Stimulated activated CD8-positive, alpha-beta memory T cell treated with anti-CD3 and anti-CD28 coated beads, Interleukin-2, amount 100 ng/mL, for 48 hours (primary cell): ENCODE results near the gene LRRC73.
"Not testable (repeated sequence)": the region's sequence is repeated elsewhere in the genome, so short reads cannot be mapped to it uniquely, and the experiment has no call there.

ENCODE experiments used
- DNase-seq, 2 donors: peaks; one replicate each; pipeline ENCODE4 v3.0.0-alpha.2; 2020; ENCODE audit warnings: low read depth in 2 of 2

Gene LRRC73

DNA sequence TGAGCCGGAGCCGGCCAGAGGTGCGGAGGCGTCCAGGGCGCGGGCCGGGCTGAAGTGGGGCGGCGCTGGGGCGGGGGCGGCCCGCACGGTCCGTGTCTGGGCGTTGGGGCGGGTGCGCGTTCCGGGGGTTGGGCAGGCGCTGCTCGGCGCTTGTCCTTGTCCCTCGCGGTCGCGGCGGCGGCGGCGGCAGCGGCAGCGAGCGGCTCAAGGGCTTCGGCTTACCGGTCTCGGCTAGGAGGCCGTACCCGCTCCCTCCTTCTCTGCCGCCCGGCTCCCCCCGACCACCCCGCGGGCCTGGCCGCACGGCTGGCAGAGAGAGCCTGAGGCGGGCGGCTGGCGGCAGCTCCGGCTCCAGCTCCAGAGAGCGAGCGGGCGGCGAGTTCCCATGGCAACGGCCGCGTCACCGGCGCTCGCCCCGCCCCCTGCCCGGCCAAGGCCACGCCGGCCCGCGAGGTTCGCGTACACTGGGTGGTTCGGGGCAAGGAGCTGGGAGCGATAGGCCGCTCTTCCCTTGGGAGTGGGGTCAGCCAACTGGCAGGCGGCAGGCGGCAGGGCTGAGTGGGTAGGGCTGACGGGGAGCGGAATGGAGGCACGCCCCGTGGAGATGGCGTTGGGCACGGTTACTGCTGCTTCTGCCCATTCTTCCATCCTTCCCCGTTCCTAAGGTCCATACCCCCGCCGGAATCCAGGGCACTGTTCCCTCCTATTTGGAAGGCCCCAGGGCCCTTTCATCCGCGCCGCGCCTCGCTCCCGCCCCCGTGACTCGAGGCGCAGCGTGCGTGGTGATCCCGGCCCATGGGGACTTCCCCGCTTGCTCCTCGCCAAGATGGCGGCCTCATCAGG lies at the start of gene LRRC73:
TSS of gene LRRC73 (minus strand) at position 363 of the 843 bp plus-strand sequence. CDS start 561 bp downstream, outside the sequence.
- DNase-seq, result peak; percentile 71 to 76

GRCh38 chr6:43559328-43559727 lies 49.2 kb upstream of the LRRC73 start:
- no peak for DNase-seq

- not testable (repeated sequence) for DNase-seq
Observed at GRCh38 chr6:43557620-43558019, 47.5 kb upstream of the LRRC73 start.

DNA sequence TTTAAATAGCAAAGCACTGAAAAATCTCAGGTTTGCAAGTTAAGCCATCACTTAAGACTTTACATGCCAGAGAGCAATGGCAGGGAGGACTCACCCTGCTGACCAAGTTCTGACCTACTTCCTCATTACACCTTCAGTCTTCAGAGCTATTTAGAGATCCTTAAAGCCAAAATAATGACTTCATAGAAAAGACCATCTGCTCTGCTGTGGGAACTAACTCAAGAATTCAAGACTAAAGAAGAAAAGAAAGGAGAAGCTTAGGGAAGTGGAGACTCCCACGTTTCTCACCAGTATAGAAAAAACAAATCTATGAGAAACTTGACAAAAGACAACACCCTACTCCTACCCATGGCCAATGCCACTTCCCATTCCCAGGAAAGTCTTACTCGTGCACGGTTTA lies 37.1 kb upstream of the LRRC73 start:
- no peak for DNase-seq

GRCh38 chr6:43544461-43544860 lies 34.3 kb upstream of the LRRC73 start:
- DNase-seq, result no peak

DNA sequence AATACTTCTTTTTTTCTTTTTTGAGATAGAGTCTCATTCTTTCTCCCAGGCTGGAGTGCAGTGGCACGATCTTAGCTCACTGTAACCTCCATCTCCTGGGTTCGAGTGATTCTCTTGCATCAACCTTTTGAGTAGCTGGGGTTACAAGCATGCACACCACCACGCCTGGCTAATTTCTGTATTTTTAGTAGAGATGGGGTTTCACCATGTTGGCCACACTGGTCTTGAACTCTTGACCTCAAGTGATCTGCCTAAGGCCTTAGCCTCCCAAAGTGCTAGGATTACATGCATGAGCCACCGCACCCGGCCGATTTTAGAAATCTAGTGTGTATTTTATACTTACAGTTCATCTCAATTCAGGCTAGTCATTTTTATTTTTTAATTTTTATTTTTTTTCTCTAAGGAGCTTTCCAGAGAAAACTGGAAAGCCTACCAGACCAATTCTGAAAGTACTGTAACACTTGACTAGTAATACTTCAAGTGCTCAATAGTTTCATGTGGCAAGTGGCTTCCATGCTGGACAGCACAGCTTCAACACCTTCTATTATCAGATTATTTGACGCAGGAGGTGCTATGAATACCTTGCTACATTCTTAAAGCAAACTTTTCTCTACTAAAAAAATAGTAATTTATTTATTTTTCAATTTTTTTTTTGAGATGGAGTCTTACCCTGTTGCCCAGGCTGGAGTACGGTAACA lies 31.8 kb upstream of the LRRC73 start:
- no peak for DNase-seq

- DNase-seq, result no peak
Observed at GRCh38 chr6:43540507-43540906, 30.4 kb upstream of the LRRC73 start.

DNA sequence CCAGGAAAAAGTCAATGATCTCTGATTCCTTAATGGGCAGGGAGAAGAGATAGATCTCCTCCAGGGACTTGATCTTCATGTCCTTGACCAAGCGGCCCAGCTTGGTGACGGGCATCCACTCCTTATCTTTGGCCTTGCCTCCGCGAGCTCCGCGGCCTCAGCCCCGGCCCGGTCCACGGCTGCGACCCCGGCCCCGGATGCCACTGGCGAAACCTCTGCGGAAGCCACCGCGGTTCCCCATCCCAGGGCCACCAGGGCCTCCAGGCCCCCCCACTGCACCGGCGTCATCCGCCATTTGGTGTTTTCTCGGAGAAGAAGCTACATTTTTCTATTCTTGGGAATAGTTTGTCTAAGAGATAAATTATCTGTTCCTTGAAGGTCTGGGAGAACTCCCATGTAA lies 29.3 kb upstream of the LRRC73 start:
- not testable (repeated sequence) for DNase-seq

DNA sequence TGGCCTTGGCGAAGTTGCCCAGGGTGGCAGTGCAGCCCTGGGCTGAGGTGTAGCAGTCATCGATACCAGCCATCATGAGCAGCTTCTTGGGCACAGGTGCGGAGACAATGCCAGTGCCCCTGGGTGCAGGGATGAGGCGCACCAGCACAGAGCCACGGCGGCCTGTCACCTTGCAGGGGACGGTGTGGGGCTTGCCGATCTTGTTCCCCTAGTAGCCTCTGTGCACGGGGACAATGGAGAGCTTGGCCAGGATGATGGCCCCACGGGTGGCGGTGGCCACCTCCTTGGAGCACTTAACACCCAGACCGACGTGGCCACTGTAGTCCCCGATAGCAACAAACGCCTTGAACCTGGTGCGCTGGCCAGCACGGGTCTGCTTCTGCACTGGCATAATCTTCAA lies 28.8 kb upstream of the LRRC73 start:
- DNase-seq, result not testable (repeated sequence)

GRCh38 chr6:43532201-43532600 lies 22.1 kb upstream of the LRRC73 start:
- no peak for DNase-seq

GRCh38 chr6:43524483-43524961 lies 14.4 kb upstream of the LRRC73 start:
- DNase-seq, result no peak

- no peak for DNase-seq
Observed at GRCh38 chr6:43523284-43523683, 13.1 kb upstream of the LRRC73 start.

GRCh38 chr6:43522547-43523261 lies 12.6 kb upstream of the LRRC73 start:
- no peak for DNase-seq

DNA sequence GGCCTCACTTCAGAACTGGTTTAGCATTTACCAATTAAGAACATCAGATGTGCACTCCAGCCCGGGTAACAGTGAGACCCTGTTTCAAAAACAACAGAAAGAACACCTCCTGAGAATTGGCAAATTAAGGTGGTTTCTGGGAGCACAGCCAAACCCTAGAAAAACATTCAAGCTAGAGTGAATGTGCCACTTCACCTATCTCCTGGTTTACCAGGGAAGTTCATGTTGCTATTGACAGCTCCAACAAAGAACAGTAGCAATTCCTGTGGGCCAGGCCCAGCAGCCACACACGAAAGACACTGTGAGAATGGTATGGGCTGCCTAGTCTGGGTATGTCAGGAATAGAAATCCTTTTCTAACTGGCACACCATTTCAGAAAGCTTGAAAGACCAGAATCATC lies 11.7 kb upstream of the LRRC73 start:
- no peak for DNase-seq

GRCh38 chr6:43520097-43520496 lies 10.0 kb upstream of the LRRC73 start:
- no peak for DNase-seq

GRCh38 chr6:43517505-43518357 lies 7.6 kb upstream of the LRRC73 start:
- no peak for DNase-seq

- peak; percentile 89 to 97 for DNase-seq
Observed at GRCh38 chr6:43516697-43517504, 6.8 kb upstream of the LRRC73 start, which contains the start of the genes POLR1C and YIPF3. Gene POLR1C, plus strand, starts transcription at chr6:43517089. Its CDS starts 21 bp downstream, at chr6:43517110. Gene YIPF3, minus strand, starts transcription at chr6:43516926. Its CDS starts 119 bp downstream, at chr6:43516807.

DNA sequence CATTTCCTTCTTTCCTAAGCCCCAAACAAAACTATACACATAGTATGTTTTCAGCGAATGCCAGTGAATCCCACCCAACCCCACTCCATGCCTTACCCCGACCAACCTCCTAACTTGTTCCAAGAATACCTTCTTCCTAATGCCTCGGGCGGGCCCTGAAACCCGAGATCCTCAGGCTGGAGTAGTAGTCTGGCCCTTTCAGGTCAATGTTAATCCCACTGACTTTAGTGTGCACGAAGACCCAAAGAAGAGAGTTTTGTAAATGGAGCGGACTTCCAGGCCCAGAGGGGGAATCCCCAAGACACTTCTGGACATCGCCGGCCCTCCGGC lies 6.2 kb upstream of the LRRC73 start:
- DNase-seq, result no peak

GRCh38 chr6:43515808-43516207 lies 5.7 kb upstream of the LRRC73 start:
- DNase-seq, result no peak

DNA sequence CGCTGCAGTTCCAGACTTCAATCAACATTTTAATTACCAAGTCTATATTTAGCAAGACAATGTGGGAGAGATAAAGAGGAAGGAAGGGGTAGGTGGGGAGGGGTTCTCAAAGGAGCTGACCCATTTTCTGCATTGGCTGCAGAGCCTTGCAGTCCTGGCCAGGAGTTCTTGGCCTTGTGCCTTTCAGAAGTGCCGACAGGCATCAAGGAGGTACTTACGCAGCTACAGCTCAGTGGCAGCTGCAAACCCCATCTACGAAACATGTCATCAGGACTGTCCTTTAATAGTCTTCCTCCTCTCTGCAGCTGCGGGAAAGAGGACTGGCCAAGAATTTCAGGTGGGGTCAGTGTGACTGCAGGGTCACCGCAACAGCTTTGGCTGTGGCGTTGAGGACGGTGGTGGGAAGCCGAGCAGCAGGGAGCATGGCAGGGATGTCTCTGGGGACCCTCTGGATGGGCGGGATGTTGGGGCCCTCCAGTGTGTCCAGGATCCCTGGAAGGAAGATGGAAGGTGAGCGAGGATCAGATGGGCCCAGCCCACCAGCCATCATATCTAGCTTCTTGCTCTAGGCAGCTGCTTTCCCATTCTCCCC lies 1.8 kb upstream of the LRRC73 start:
- DNase-seq, result no peak
